ENCODE results near the gene KCNG2.
"Not testable (repeated sequence)": the region's sequence is repeated elsewhere in the genome, so short reads cannot be mapped to it uniquely, and the experiment has no call there.

The KCNG2 gene

GRCh38 chr18:79797518-79798345 lies at the start of gene KCNG2:
Gene KCNG2, plus strand, starts transcription at chr18:79797938. Its CDS starts 65,730 bp downstream, at chr18:79863668.
- DNase-seq = no peak

GRCh38 chr18:79748321-79749180 lies 49.2 kb upstream of the KCNG2 start:
- DNase-seq = no peak

- DNase-seq = peak in 1 of 2 donors; percentile 22
These were observed 48.2 kb upstream of the KCNG2 start for GRCh38 chr18:79749251-79750191.

GRCh38 chr18:79750980-79751571 lies 46.7 kb upstream of the KCNG2 start:
- no peak for DNase-seq

- not testable (repeated sequence) for DNase-seq
These were observed 45.7 kb upstream of the KCNG2 start for GRCh38 chr18:79751918-79752578.

- not testable (repeated sequence) for DNase-seq
These were observed 44.8 kb upstream of the KCNG2 start for GRCh38 chr18:79752946-79753345.

GRCh38 chr18:79753391-79753851 lies 44.3 kb upstream of the KCNG2 start:
- no peak for DNase-seq

GRCh38 chr18:79754022-79754761 lies 43.5 kb upstream of the KCNG2 start:
- no peak for DNase-seq

GRCh38 chr18:79754831-79755351 lies 42.8 kb upstream of the KCNG2 start:
- DNase-seq = no peak

- DNase-seq = no peak
These were observed 42.1 kb upstream of the KCNG2 start for GRCh38 chr18:79755496-79756142.

GRCh38 chr18:79756143-79756500 lies 41.6 kb upstream of the KCNG2 start:
- no peak for DNase-seq

GRCh38 chr18:79756826-79757225 lies 40.9 kb upstream of the KCNG2 start:
- no peak for DNase-seq

- DNase-seq = no peak
These were observed 37.4 kb upstream of the KCNG2 start for GRCh38 chr18:79760348-79760747.

- no peak for DNase-seq
These were observed 36.9 kb upstream of the KCNG2 start for GRCh38 chr18:79760881-79761280.

GRCh38 chr18:79763407-79763806 lies 34.3 kb upstream of the KCNG2 start:
- DNase-seq = no peak

GRCh38 chr18:79764131-79764530 lies 33.6 kb upstream of the KCNG2 start:
- DNase-seq = no peak

GRCh38 chr18:79765491-79766245 lies 32.1 kb upstream of the KCNG2 start:
- DNase-seq = no peak

GRCh38 chr18:79766308-79766707 lies 31.4 kb upstream of the KCNG2 start:
- DNase-seq = no peak

GRCh38 chr18:79768745-79769144 lies 29.0 kb upstream of the KCNG2 start:
- DNase-seq = no peak

Measured in hippocampal formation (tissue), 2 donors.